Measurements from ENCODE around the gene ARSJ. TPM values are rescaled to one million over a fixed set of nuclear protein-coding genes. Genes with fewer than 3 reads are reported as not detected.

Gene ARSJ
- polyA plus RNA-seq, 1 donor (not counting 4 experiments of a cell fraction or from before 2014, with no cell fraction given), result 15.7 TPM

GRCh38 chr4:113967687-113968086 lies 11.8 kb downstream of the ARSJ start:
- no peak overlapping the region for H3K4me3 ChIP-seq (ENCODE audit: control insufficient read depth in 2 of 3, extremely low read depth in 1 of 3, insufficient read depth in 2 of 3, low read depth in 1 of 3, low read length in 3 of 3)
- peaks cover 9% of the 10 kb centered on the region for H3K4me1 ChIP-seq (ENCODE audit: control insufficient read depth, extremely low read depth, insufficient read depth, low read length)
- H3K27ac ChIP-seq (ENCODE audit: control insufficient read depth, insufficient read depth, low read length), result no peak overlapping the region
- FAIRE-seq (no peak), DNase-seq (ENCODE audit: low read depth, low spot score) (no peak)
- no peak overlapping the region for H2AFZ ChIP-seq (ENCODE audit: control insufficient read depth, low read length)
- no peak overlapping the region for H3K9ac ChIP-seq (ENCODE audit: control insufficient read depth, extremely low read depth, insufficient read depth, low read length)
- no peaks in the 10 kb centered on the region for H4K20me1 ChIP-seq (ENCODE audit: control insufficient read depth, extremely low read depth, insufficient read depth, low read length)
- H3K27me3 ChIP-seq (ENCODE audit: control insufficient read depth, extremely low read depth, insufficient read depth, low read length), result no peaks in the 10 kb centered on the region
- dilution Hi-C loops (cut with MboI; ENCODE audit: extremely low pct_ligation_motif_present, low sequenced_read_pairs), result no loop called here
- H3K9me1 ChIP-seq (ENCODE audit: control insufficient read depth, extremely low read depth, insufficient read depth, low read length), result no peaks in the 10 kb centered on the region
- peaks cover 3% of the 10 kb centered on the region for H3K9me3 ChIP-seq (ENCODE audit: control insufficient read depth, low read depth, low read length)
- H3K79me2 ChIP-seq (ENCODE audit: control insufficient read depth, insufficient read depth, low read length), result peaks cover 30% of the 10 kb centered on the region
- no peak overlapping the region for H3K4me2 ChIP-seq (ENCODE audit: control insufficient read depth, extremely low read depth, insufficient read depth, low read depth, low read length)
- no peak for TF ChIP-seq EZH2 (IDR thresholded peaks at IDR 0.05; ENCODE audit: low read length)
- TF ChIP-seq, protein P1, sequence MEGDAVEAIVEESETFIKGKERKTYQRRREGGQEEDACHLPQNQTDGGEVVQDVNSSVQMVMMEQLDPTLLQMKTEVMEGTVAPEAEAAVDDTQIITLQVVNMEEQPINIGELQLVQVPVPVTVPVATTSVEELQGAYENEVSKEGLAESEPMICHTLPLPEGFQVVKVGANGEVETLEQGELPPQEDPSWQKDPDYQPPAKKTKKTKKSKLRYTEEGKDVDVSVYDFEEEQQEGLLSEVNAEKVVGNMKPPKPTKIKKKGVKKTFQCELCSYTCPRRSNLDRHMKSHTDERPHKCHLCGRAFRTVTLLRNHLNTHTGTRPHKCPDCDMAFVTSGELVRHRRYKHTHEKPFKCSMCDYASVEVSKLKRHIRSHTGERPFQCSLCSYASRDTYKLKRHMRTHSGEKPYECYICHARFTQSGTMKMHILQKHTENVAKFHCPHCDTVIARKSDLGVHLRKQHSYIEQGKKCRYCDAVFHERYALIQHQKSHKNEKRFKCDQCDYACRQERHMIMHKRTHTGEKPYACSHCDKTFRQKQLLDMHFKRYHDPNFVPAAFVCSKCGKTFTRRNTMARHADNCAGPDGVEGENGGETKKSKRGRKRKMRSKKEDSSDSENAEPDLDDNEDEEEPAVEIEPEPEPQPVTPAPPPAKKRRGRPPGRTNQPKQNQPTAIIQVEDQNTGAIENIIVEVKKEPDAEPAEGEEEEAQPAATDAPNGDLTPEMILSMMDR (optimal IDR thresholded peaks at IDR 0.05 in 1 of 3, IDR thresholded peaks at IDR 0.05 in 1 of 3, conservative IDR thresholded peaks at IDR 0.05 in 1 of 3; ENCODE audit: extremely low read depth in 1 of 3, insufficient read depth in 2 of 3, low read length in 3 of 3), result no peak
- H3K36me3 ChIP-seq (ENCODE audit: control insufficient read depth in 2 of 2, extremely low read depth in 1 of 2, insufficient read depth in 2 of 2, low read length in 2 of 2), result peaks cover 0 to 5% of the 10 kb centered on the region in 2 experiments

- dilution Hi-C loops (cut with MboI; ENCODE audit: extremely low pct_ligation_motif_present, low sequenced_read_pairs), result no loop called here
- no peaks in the 10 kb centered on the region for H3K36me3 ChIP-seq (ENCODE audit: control insufficient read depth in 2 of 2, extremely low read depth in 1 of 2, insufficient read depth in 2 of 2, low read length in 2 of 2)
- H3K4me3 ChIP-seq (ENCODE audit: control insufficient read depth in 2 of 3, extremely low read depth in 1 of 3, insufficient read depth in 2 of 3, low read depth in 1 of 3, low read length in 3 of 3), result no peak overlapping the region
- no peak for DNase-seq (ENCODE audit: low read depth, low spot score)
- no peak for FAIRE-seq
- no peak overlapping the region for H2AFZ ChIP-seq (ENCODE audit: control insufficient read depth, low read length)
- H3K27me3 ChIP-seq (ENCODE audit: control insufficient read depth, extremely low read depth, insufficient read depth, low read length), result no peaks in the 10 kb centered on the region
- TF ChIP-seq, protein P1 (optimal IDR thresholded peaks at IDR 0.05 in 1 of 3, IDR thresholded peaks at IDR 0.05 in 1 of 3, conservative IDR thresholded peaks at IDR 0.05 in 1 of 3; ENCODE audit: extremely low read depth in 1 of 3, insufficient read depth in 2 of 3, low read length in 3 of 3), result no peak
- no peak for TF ChIP-seq EZH2 (IDR thresholded peaks at IDR 0.05; ENCODE audit: low read length)
- no peaks in the 10 kb centered on the region for H3K9me1 ChIP-seq (ENCODE audit: control insufficient read depth, extremely low read depth, insufficient read depth, low read length)
- no peak overlapping the region for H3K9ac ChIP-seq (ENCODE audit: control insufficient read depth, extremely low read depth, insufficient read depth, low read length)
- H3K9me3 ChIP-seq (ENCODE audit: control insufficient read depth, low read depth, low read length), result peaks cover 3% of the 10 kb centered on the region
- no peak overlapping the region for H3K4me2 ChIP-seq (ENCODE audit: control insufficient read depth, extremely low read depth, insufficient read depth, low read depth, low read length)
- H3K27ac ChIP-seq (ENCODE audit: control insufficient read depth, insufficient read depth, low read length), result no peak overlapping the region
- no peaks in the 10 kb centered on the region for H4K20me1 ChIP-seq (ENCODE audit: control insufficient read depth, extremely low read depth, insufficient read depth, low read length)
- H3K4me1 ChIP-seq (ENCODE audit: control insufficient read depth, extremely low read depth, insufficient read depth, low read length), result peaks cover 35% of the 10 kb centered on the region
- peaks cover 20% of the 10 kb centered on the region for H3K79me2 ChIP-seq (ENCODE audit: control insufficient read depth, insufficient read depth, low read length)
Observed at GRCh38 chr4:113962719-113963265, 16.7 kb downstream of the ARSJ start.

Data from keratinocyte (primary cell).